NCI-H187 (cell line): ENCODE data around the gene CALM3.
"Not testable (repeated sequence)": the region's sequence is repeated elsewhere in the genome, so short reads cannot be mapped to it uniquely, and the experiment has no call there.

Experiments
- DNase-seq, 2 experiments: peaks; one replicate each; lab custom pipeline; 2025; lab: John Stamatoyannopoulos, UW

CALM3 gene

GRCh38 chr19:46601318-46602224 is at the start of gene CALM3:
Gene CALM3, plus strand, starts transcription at chr19:46601330. Its CDS starts 105 bp downstream, at chr19:46601435.
- no peak for DNase-seq

- no peak for DNase-seq
Measured at GRCh38 chr19:46552891-46553290, 48.2 kb upstream of the CALM3 start.

- DNase-seq, result no peak
Measured at GRCh38 chr19:46554161-46554560, 47.0 kb upstream of the CALM3 start.

GRCh38 chr19:46555628-46556280 is 45.4 kb upstream of the CALM3 start:
- no peak for DNase-seq

- not testable (repeated sequence) for DNase-seq
Measured at GRCh38 chr19:46556471-46556870, 44.7 kb upstream of the CALM3 start.

GRCh38 chr19:46559203-46559602 is 41.9 kb upstream of the CALM3 start:
- DNase-seq, result no peak

GRCh38 chr19:46559675-46560074 is 41.5 kb upstream of the CALM3 start:
- not testable (repeated sequence) for DNase-seq

- no peak for DNase-seq
Measured at GRCh38 chr19:46564701-46565100, 36.4 kb upstream of the CALM3 start.

- no peak for DNase-seq
Measured at GRCh38 chr19:46571495-46571894, 29.6 kb upstream of the CALM3 start.

GRCh38 chr19:46573679-46574498 is 27.2 kb upstream of the CALM3 start:
- no peak for DNase-seq

GRCh38 chr19:46574533-46574932 is 26.6 kb upstream of the CALM3 start:
- no peak for DNase-seq

- no peak for DNase-seq
Measured at GRCh38 chr19:46578450-46578849, 22.7 kb upstream of the CALM3 start.

GRCh38 chr19:46579361-46579879 is 21.7 kb upstream of the CALM3 start:
- DNase-seq, result no peak

- no peak for DNase-seq
Measured at GRCh38 chr19:46580247-46580646, 20.9 kb upstream of the CALM3 start.

GRCh38 chr19:46585539-46585938 is 15.6 kb upstream of the CALM3 start:
- no peak for DNase-seq

GRCh38 chr19:46586294-46586693 is 14.8 kb upstream of the CALM3 start:
- DNase-seq, result no peak

- DNase-seq, result no peak
Measured at GRCh38 chr19:46587861-46588260, 13.3 kb upstream of the CALM3 start.

- no peak for DNase-seq
Measured at GRCh38 chr19:46591254-46591653, 9.9 kb upstream of the CALM3 start.

- DNase-seq, result no peak
Measured at GRCh38 chr19:46591870-46592269, 9.3 kb upstream of the CALM3 start.

- no peak for DNase-seq
Measured at GRCh38 chr19:46596008-46596407, 5.1 kb upstream of the CALM3 start.

GRCh38 chr19:46598372-46598917 is 2.7 kb upstream of the CALM3 start:
- no peak for DNase-seq
